Renal pelvis (tissue), 4 donors: ENCODE measurements around the gene SYNPO2L. TPM values are rescaled to one million over a fixed set of nuclear protein-coding genes. Genes with fewer than 3 reads are reported as not detected.
A peak's percentile ranks its signal among the peaks of the same experiment; 100 is the strongest.

Experiments used
- DNase-seq: peaks from one replicate; pipeline ENCODE4 v3.0.0-alpha.2; 2013
- polyA plus RNA-seq, 3 donors: library from polyadenylated mRNA; unstranded; fragments of 120-200 nt; gene quantifications; one replicate each; pipeline ENCODE4 v1.2.1, GENCODE V29; 2013; ENCODE audit not compliant: insufficient read length in 3 of 3

SYNPO2L gene
- polyA plus RNA-seq, 3 donors: 0.33 to 0.92 (median 0.74) TPM

DNA sequence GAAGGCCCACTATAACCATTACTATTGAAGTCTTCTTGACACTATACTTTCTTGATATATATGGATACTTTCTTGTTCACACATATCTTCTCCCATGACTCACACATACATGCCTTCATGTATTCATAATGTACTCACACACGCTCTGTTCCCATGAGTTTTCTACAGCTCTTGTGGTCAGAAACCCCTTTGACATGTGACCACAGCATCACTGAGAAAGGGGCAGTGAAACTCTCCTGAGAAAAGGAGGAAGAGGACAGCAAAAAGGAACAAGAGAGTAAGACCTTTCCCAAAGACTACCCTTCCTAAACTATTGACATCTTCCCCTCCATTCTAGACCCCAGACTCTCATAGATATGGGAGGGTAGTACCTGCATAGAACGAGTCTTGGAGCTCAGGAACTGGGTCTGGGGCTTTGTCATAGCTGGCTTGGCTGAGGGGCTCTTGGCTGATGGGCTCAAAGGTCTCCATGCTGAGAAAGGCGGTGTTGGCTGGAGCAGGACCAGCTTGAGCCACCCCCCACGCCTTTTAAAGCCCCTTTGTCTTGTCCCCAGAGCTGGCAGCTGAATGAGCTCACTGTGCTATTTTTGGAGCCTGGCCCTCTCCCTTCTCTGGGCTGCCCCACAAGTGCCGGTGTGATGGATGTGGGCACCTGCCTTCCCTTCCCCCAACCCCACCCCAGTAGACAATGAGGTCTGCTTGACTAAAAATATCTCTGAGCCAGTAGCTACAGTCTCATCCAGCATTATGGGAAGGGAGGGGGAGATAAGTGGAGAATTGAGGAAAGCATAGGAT is 5.1 kb downstream of the SYNPO2L start:
- DNase-seq: no peak

DNA sequence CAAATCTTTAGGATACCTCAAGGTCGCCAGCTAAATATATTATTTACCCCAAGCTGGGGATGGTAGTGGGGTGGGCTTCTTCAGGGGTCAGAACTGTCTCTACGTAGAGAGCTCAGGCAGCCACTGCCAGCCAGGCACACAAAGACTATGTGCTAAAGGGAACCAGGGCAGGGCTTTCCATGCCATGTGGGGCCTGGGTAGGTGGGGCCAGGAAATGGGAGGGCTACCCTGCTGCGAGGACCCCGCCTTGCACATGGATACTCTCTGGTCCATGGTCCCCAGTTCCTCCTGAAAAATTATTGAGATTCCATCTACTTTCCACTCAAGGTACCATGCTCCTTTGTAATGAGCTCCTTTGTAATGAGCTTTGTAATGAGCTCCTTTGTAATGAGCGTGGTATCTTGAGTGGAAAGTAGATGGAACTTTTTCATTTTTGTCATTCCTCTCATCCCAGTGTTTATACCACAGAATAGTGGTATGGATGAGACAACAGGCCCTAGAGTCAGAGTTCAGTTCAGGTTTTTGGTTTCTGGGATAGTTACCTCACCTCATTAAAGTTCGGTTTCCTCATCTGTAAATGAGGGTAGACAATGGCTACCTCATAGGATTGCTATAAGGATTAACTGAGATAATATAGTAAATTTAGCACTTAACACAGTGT is 5.8 kb downstream of the SYNPO2L start:
- no peak for DNase-seq

DNA sequence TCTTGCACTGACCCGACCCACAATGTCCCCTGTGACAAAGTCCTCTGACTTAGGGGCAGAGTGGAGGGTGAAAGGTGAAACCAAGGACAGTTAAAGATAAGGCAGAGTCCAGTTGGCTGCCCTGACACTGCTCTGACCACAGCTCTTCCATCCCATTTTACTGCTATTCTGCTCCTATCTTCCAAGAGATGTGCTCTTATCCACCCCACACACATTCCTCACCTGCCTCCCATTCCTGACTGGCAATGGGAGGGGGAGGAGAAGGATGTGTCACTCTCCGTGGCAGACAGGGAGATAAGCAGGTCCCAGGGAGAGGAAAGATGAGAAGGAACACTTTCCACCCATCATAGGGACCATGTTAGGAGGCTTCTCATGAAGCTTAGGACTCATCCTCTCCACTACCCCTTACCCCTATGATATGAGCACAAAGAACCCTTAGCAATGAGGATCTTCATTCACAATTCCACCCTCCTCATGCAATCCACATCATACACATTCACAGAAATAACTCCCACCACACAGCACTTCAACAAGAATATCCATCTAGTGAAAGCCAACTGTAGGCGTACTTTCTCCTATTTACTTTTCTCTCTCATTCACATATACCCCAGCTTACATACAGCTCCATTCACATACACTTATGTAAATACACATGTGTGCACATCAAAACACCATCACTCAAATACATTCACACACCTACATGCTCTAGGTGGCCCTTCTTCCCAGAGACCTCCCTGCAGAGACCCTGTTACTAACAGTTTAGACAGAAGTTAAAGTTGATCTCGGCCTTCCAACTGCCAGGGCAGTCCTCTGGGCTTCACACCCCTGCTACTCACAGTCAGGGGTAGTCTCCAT is 6.6 kb downstream of the SYNPO2L start:
- DNase-seq: no peak

DNA sequence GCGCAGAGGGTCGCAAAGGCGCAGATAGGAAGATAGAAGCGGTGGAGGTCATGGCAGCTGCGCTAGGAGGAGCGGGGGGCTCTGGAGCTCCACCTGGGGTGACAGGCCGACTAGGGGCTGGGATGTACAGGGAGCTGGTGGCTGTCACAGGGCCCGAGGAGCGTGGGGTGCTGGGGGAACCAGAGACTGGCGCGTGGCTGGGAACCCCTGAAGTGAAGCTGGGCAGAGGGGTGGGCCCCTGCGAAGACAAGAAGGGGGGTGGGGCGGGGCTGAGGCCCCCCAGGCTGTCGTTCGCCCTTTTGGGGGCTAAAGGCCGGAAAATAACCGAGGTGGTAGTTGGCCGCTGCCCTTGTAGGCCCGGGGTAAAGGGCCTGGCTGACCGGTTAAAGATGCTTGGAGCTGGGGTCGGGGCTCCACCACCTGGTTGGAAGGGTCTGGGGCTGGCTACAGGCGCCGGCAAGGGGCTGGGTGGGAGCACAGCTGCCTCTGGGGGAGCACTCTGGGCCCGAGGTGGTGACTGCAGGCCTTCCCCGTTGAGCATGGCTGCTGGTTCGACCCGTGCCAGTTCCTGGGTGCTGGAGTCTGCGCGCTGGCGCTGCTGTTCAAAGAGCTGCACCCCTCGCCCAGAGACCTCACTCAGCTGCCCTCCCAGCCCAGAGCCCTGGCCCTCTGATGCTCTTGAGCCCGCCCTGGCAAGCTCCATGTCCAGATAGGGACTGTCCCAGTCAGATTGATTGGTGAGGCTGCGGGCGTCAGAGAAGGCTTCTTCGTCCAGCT is 7.8 kb downstream of the SYNPO2L start:
- no peak for DNase-seq

DNA sequence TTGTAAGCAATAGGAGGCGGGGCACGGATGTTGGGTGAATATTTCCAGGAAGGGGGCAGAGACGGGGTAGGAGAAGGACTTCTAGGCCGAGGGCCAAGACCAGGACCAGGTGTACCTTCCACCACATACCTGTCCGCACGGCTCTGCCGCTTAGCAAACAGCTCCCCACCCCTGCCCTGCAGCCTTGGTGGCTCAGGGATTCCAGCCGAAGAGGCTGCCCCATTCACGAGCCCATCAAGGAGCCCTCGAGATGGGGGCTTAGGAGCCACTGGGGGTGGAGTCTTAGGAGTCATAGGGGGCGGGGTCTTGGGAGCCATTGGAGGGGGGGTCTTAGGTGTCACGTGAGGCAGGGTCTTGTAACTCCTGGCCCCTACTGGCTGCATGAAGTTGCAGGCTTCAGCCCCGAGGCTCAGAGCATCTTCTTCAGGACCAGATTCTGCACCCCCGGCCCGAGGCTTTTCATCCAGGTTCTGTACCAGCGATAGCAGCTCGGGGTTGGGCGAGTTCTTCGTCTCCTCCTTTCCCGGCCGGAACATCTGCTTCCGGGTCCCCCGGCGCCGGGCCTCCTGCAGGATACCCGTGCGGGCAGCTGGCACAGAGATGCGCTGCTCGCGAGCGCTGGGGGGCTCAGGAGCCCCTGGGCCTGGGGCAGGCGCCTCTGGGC is 8.5 kb downstream of the SYNPO2L start:
- peak; percentile 81 for DNase-seq

DNA sequence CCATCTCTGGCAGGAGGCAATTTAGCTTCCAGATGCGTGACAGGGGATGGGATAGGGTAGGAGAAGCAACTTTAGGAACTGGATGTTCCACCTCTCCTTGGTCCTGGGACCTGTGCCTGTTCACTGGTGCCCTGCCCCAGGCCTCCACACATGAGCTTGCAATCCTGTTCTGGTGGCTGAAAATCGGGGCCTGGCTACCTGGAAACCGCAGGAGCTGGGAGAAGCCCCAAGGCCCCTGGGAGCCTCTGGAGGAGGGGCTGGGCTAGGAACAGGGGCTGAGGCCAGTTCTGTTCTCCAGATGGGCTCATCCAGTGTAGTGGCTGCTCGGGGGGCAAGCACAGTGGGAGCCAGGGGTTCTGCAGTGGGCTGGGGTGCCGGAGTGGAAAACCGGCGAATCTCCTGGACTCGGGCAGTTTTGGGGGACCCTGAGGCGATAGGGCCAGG is 9.2 kb downstream of the SYNPO2L start:
- DNase-seq: no peak

DNA sequence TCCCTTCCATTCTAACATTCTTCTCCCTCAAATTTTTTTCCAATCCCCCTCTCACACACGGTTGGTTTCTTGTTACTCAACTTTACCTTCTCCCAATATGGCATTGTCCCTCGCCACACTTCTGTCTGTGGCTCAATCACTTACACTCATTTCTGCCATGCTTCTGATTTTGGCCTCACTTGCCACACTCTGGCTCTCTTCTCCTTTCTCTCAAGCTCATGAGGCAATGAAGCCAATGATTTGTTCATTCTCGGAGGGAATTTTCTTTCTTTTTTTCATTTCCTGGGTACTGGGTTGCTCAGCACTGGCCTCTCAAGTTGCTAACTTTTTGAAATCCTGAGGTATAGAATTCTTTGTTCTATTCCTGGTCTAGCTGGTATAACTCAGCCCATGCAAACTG is 10.6 kb downstream of the SYNPO2L start:
- DNase-seq: no peak

DNA sequence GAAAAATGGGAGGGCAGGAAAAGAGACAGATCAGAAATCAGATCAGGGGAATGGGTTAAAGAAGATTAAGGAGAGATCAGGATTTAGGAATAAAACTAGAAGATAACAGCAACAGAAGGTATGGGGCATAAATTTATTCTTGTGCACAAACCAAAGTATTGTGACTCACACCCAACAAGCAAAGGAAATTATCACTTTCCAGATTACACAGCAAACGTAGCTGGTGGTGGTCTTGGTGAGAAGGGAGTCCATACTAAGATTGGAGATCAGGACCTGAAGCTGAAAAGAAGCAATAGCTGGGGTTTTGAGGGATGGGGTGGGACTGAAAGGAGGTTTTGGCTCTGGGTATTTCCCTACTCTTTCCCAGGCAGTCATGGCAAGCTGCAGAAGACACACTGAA is 11.1 kb downstream of the SYNPO2L start:
- DNase-seq: no peak

DNA sequence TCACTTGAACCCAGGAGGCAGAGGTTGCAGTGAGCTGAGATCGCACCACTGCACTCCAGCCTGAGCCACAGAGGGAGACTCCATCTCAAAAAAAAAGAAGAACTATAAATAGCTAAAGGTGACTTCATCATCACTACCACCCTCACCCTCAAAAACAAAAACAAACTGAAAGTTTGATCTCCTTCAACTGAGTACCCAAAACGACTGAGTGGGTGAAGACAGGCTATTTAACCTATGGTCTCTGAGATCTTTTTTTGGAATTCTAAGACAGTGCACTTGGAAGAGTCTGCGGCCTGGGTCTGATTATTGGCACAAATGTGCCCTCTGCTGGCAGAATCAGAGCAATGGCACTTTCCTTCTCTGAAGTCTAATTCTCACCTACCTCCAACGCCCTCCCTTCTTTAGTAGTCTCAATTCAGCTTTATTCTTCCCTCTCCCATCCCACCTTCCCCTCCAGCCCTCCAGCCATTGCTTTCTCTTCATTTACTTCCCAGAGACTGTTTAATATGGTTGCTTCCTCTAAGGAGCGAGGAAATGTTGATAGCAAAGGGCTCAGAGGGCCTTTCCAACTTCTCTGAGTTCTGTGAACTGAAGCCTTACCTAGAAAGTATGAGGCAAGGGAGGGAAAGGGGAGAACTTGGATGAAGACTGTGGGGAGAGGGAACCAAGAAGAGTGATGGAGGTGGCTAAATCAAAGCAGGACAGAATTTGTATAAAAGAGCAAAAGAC is 11.7 kb downstream of the SYNPO2L start:
- DNase-seq: no peak

DNA sequence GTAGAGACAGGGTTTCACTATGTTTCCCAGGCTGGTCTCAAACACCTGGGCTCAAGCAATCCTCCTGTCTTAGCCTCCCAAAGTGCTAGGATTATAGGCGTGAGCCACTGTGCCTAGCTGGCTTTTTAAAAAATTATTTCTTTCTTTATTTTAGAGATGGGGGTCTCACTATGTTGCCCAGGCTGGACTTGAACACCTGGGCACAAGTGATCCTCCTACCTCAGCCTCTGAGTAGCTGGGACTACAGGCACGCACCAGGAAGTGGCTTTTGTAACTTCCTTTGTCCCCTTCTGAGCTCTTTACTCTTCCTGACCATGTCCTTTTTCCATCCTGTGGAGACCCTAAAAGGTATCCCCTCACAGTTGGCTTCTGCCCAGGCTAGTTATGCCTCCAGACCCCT is 12.5 kb downstream of the SYNPO2L start:
- DNase-seq: no peak

DNA sequence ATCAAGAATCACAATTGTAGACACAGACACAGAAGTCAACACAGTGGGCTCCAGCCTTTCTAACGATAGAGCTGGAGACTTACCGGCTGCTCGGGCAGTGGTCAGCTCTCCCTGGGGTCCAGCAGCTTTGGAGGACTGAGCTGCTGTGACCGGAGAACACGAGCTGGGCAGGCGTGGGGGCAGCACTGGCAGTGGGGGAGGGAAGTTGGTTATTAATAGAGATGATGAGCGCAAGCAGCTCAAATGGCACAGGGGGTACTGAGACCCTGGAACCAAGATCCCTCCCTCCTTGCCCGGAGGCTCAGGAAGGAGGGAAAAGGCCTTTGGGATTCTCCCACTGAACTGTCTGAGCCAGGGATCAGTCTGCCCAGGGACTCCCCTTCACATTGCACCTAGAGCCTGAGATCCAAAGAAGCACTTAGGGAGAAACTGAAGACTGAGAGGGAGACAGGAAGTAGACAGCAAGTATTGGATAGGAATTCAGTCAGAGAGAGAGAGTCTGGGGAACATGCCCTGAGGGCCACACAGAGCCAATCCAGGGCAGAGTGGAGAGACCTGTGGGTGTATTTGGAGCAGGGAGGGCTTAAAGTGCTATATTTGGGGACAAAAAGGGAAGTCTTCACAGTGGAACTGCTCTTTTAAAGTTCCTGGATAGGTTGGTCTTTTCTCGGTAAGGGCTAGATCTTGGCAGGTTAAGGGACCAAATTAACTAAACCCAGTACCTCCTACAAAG is 14.3 kb downstream of the SYNPO2L start, which contains the start of gene MYOZ1:
MYOZ1 (minus strand) TSS at position 147 of the 733 bp plus-strand sequence. CDS start 1,457 bp downstream, outside the sequence.
- DNase-seq: no peak

DNA sequence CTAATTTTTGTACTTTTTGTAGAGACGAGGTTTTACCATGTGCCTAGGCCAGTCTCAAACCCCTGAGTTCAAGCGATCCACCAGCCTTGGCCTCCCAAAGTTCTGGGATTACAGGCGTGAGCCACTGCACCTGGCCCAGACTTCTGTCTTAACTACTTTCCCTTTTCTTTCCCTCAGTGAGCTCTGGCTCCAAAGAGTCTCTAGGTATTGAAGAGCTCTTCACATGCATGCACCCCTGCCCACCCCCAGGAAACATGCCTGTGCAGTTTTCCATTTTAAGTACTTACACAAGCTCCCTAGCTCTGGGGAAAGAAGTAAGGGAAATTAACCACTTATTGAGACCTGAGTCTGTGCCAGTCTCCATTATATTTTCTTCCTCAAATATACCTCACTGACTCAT is 16.5 kb downstream of the SYNPO2L start:
- no peak for DNase-seq

DNA sequence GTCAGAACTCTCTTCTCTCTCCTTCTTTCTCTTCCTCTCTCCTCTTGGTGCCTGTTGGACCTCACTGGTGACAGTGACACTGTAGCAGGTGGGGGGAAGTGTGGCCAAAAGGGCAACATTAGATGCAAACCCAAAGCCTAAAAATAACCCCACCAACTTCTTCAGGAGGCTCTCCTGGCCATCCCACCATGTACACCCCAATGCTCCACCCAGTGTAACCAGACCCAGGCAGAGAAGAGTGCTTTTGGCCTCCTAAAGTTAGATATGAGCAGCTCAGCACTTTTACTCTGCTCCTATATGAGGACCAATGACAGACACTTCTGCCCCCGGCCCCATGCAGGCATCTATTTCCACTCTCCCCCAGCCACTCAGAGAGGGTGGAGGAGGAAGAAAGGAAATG is 20.0 kb downstream of the SYNPO2L start:
- no peak for DNase-seq

DNA sequence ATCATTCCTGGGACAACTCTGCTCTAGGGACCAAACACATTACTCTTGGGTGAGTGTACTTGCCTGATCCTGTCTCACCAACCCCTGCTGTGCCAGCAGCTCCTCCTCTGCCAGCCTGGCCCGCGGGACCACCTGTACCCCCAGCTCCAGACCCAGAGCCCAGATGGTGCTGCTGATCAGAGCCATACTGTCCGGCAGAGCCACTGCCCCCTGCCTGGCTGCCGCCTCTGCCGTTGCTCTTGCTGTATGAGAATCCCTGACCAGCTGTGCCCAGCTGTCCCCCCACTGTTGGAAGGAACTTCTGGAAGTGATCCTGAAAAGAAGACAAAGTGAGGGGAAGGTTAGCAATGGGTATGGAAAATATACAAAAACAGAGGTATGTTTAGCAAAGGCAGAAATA is 21.4 kb downstream of the SYNPO2L start:
- no peak for DNase-seq

DNA sequence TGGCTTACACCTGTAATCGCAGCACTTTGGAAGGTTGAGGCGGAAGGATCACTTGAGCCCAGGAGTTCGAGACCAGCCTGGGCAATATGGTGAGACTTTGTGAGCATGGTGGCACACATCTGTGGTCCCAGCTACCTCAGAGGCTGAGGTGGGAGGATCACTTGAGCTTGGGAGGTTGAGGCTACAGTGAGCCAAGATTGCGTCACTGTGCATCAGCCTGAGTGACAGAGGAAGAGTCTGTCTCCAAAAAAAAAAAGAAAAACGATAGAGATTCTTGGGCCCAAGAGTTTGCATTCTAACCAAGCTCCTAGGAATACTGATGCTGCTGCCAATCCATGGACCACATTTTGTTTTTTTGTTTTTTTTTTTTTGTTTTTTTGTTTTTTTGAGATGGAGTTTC is 26.7 kb downstream of the SYNPO2L start:
- DNase-seq: no peak

DNA sequence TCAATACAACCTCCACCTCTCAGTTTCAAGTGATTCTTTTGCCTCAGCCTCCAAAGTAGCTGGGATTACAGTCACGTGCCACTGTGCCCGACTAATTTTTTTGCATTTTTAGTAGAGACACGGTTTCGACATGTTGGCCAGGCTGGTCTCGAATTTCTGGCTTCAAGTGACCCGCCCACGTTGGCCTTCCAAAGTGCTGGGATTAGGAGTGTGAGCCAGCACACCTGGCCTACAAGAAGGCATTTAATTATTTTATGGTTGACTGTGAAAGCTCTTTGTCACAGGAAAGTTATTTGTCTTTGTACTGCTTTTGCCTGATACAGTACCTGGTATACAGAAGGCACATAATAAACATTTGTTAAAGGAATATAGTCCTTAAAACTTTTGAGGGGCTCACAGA is 27.4 kb downstream of the SYNPO2L start:
- no peak for DNase-seq

DNA sequence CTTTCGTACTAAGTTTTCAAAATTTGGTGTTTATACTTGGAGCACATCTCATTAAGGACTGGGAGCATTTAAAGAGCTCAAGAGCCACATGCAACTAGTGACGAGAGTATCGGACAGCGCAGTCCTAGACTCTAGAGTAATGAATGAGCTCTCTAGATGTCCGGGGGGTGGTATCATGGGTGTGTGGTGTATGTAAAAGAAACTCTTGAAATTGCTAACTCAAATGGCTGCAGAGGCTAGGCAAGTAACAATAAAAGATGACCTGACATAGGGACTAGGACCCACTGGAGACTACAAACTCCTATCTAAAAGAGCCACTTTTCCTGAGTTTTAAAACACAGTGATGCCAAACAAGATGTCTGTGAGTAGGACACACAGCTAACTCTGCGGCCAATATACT is 28.5 kb downstream of the SYNPO2L start:
- no peak for DNase-seq

DNA sequence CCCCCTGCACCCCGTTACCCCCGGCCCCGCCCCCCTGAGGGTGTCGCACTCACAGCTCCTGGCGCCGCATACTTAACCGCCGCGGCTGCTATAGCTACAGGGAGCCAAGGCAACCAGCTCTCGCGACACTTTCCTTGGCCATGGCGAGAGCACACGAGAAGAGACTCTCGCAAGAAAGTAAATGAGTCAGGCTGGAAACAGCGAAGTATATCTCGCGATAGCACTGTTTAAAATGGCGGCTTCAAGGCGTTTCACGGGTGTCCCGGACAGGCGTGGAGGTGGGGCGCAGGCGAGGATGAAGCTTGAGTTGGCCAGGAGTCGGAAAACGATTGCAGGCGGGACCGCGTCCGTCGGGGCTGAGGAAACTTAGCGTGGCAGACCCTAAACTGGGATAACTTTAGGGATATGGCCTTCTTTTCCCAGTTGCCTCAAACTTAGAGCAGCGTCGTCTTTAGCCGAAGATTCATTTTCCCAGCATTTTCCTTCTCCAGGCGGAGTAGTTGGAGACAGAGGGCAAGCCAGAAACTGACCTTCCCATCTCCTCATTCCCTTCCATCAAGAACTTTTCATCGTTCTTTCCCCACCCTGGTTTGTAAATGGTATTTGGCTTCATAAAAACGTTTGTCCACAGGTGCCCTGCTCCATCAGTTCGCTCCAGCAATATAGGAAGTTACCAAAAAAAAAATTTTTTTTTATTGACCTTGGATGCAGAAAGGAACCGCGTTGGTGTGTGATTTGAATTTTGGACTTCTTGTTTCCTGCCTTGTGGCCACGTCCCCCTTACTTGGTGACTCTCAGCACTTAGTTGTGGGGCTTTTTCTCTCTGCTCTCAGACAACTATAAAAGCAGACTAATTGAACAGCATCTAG is 29.7 kb downstream of the SYNPO2L start:
- peak; percentile 99 for DNase-seq
